GM19395 (cell line): Measurements from ENCODE around the gene APOF.
"Not testable (repeated sequence)": the region's sequence is repeated elsewhere in the genome, so short reads cannot be mapped to it uniquely, and the experiment has no call there.

Experiments
- ATAC-seq: cut with Tn5 transposase; IDR thresholded peaks from one replicate; pipeline ENCODE4 v1.9.1; 2021; ENCODE audit warnings: mild to moderate bottlenecking, moderate library complexity; ENCODE audit not compliant: unreplicated experiment

The APOF gene

DNA sequence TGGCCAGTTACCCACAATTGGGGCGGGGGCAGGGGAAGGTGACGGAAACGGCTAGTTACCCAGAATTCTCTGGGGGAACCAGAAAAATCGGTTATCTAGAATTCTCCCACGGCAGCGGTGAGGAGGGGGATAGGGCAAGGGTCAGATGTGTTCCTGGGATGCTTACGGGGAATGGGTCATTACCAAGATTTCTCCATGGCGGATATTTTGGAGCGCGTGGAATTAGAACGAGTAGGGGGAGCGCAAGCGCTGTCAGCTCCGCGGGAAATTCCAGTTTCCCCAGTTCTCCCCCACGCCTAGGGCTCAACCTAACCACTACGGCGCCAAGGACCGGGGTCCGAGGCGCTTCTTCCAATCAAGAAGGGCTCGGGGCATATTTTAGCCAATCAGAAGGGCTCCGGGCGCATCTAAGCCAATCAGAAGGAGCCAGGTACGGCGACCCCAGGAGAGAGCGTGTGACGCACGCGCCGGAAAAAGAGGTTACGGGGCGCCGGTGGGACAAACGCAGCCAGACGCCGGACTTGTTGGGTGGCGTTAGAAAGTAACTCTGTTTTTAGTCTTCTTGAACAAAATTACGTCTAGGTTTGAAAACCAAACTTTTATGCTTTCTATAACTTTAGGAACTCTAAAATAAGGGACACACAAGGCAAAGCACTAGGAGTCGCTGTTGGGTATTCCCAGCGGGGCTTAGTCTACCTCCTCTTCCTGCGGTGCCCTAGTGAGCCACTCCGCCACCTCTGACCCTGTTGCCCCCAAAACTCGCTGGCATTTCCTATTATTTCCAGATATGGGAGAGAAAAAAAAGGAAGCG lies 28.8 kb downstream of the APOF start, which contains the start of gene PAN2:
PAN2 (minus strand) TSS at position 322 of the 811 bp plus-strand sequence. CDS start 906 bp downstream, outside the sequence.
- ATAC-seq: peak; percentile 94

- ATAC-seq: peak; percentile 5
Observed at GRCh38 chr12:56333197-56333678, 29.4 kb downstream of the APOF start.

DNA sequence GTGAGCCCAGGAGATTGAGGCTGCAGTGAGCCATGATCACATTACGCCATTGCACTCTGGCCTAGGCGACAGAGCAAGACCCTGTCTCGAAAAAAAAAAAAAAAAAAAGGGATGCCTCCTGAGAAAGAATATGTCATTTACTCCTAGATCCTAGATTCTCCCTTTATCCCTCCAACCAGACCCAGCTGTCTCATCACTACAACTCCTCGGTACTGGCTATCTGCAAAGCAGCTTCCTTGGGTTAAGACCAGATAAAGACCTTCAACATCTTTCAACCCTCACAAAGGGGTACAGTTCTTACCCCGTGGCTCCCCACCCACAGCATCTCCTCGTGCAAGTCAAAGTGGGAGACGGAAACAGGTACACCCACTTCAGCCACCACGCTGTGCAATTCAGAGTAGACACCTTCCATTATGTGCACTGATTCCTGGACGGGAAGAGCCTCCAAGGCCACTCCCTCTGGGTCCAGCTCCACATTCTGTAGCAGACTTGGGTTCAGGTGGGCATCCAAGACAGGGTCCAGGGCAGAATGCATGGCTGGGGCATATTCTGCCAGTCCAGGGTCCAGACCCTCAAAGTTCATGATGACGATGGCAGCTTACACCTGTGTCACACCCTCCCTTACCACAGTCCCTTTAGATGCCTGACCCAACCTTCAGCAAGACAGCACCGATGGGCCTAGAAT lies 30.0 kb downstream of the APOF start:
- ATAC-seq: no peak

DNA sequence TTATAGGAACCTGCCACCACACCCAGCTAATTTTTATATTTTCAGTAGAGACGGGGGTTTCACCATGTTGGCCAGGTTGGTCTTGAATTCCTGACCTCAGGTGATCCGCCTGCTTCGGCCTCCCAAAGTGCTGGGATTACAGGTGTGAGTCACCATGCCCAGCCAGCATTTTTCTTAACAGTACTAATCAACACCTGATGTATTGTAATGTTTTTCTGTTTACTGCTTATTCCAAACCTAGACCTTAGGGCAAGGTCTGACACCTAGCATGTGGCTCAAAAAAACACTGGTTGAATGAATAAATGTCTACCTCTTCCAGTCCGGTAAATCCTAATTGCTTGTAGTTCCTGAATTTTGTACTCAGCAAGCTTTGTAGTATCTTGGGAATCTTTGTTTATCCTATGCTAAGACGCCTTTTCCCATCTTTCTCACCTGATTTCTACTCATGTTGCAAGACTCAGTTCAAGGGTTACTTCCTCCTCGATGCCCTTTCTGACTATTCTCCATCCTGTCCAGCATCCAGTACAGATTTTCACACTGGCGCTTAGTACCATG lies 31.6 kb downstream of the APOF start:
- ATAC-seq: no peak

DNA sequence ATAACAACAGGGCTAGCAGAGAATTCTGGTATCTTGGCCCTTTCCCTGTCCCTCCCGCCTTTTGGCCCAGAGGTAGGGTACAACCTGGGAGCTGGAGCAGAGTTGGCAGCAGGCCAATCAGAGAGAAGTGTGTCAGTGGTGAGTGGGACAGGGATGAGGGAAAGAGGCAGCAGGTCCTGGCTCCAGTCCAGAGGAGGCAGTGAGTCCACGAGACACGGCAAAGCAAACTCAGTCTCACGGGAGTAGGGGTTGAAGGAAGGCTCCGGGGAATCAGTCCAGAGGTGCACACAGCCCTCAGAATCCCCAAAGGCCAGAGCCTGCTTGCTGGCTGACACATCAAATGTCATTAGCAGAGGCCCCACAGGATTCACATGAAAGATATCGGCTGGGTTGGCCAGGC lies 36.1 kb downstream of the APOF start:
- no peak for ATAC-seq

- ATAC-seq: no peak
Observed at GRCh38 chr12:56326126-56326525, 36.5 kb downstream of the APOF start.

- ATAC-seq: no peak
Observed at GRCh38 chr12:56324206-56324605, 38.5 kb downstream of the APOF start.

DNA sequence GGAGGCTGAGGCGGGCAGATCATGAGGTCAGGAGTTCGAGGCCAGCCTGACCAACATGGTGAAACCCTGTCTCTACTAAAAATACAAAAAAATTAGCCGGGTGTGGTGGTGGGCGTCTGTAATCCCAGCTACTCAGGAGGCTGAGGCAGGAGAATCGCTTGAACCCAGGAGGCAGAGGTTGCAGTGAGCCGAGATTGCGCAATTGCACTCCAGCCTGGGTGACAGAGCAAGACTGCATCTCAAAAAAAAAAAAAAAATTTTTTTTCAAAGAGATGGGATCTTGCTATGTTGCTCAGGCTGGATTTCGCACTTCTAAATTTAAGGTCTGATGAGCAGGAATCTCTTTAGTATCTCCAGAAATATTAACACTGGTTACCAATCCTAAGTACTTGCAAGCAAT lies 41.0 kb downstream of the APOF start:
- ATAC-seq: not testable (repeated sequence)

- ATAC-seq: no peak
Observed at GRCh38 chr12:56321027-56321426, 41.6 kb downstream of the APOF start.

GRCh38 chr12:56317675-56318074 lies 45.0 kb downstream of the APOF start:
- no peak for ATAC-seq

GRCh38 chr12:56315622-56316473 lies 46.8 kb downstream of the APOF start, which contains the start of gene CNPY2:
CNPY2 (minus strand) TSS chr12:56315988; CDS start chr12:56315217, 771 bp downstream.
- ATAC-seq: peak; percentile 96

GRCh38 chr12:56315249-56315621 lies 47.4 kb downstream of the APOF start:
- no peak for ATAC-seq

- no peak for ATAC-seq
Observed at GRCh38 chr12:56311003-56311402, 51.7 kb downstream of the APOF start.
